HUES6 (cell line): ENCODE data around the gene PDE11A.

Experiments used
- H3K27ac ChIP-seq: 2 replicates; pipeline ENCODE4 v1.7.0; 2013; ENCODE audit warnings: low read depth, mild to moderate bottlenecking, low read length, inconsistent platforms
- H3K27me3 ChIP-seq: 2 replicates; pipeline ENCODE4 v1.6.1; 2013; ENCODE audit warnings: low read length; ENCODE audit not compliant: control insufficient read depth, insufficient read depth
- H3K36me3 ChIP-seq: 2 replicates; pipeline ENCODE4 v1.6.1; 2013; ENCODE audit warnings: low read length; ENCODE audit not compliant: control insufficient read depth, insufficient read depth
- H3K4me1 ChIP-seq: 2 replicates; pipeline ENCODE4 v1.6.1; 2013; ENCODE audit warnings: low read length; ENCODE audit not compliant: control insufficient read depth, insufficient read depth
- H3K4me3 ChIP-seq: 2 replicates; pipeline ENCODE4 v1.5.1; 2013; ENCODE audit warnings: low read depth, low read length
- H3K9ac ChIP-seq: one replicate; pipeline ENCODE4 v1.6.1; 2013; ENCODE audit warnings: mild to moderate bottlenecking, low read length
- H3K9me3 ChIP-seq: 2 replicates; pipeline ENCODE4 v1.6.1; 2013; ENCODE audit warnings: low read depth, low read length; ENCODE audit not compliant: control insufficient read depth, insufficient read depth

Gene PDE11A

GRCh38 chr2:177625744-177626650 is 446.6 kb downstream of the PDE11A start:
- H3K9me3 ChIP-seq = no peaks in the 10 kb centered on the region
- no peaks in the 10 kb centered on the region for H3K27me3 ChIP-seq
- no peak overlapping the region for H3K4me3 ChIP-seq
- H3K9ac ChIP-seq = no peak overlapping the region
- H3K27ac ChIP-seq = no peak overlapping the region
- H3K4me1 ChIP-seq = peaks cover 13% of the 10 kb centered on the region
- H3K36me3 ChIP-seq = no peaks in the 10 kb centered on the region

GRCh38 chr2:177622521-177622920 is 450.1 kb downstream of the PDE11A start:
- Histone ChIP-seq H3K27me3 (no peaks in the 10 kb centered on the region), H3K36me3 (no peaks in the 10 kb centered on the region), H3K9ac (no peak overlapping the region), H3K9me3 (no peaks in the 10 kb centered on the region), H3K27ac (no peak overlapping the region), H3K4me1 (peaks cover 17% of the 10 kb centered on the region), H3K4me3 (no peak overlapping the region)

GRCh38 chr2:177619986-177620385 is 452.6 kb downstream of the PDE11A start:
- H3K9ac ChIP-seq = no peak overlapping the region
- no peak overlapping the region for H3K27ac ChIP-seq
- H3K9me3 ChIP-seq = no peaks in the 10 kb centered on the region

GRCh38 chr2:177619461-177619860 is 453.1 kb downstream of the PDE11A start:
- Histone ChIP-seq H3K27ac (no peak overlapping the region), H3K4me1 (peaks cover 10% of the 10 kb centered on the region), H3K36me3 (no peaks in the 10 kb centered on the region), H3K9me3 (no peaks in the 10 kb centered on the region), H3K9ac (no peak overlapping the region), H3K27me3 (no peaks in the 10 kb centered on the region), H3K4me3 (peak overlapping the region; percentile 92)

More at GRCh38 chr2:177619986-177620385, 452.6 kb downstream of the PDE11A start:
- H3K4me1 ChIP-seq = peaks cover 10% of the 10 kb centered on the region
- H3K27me3 ChIP-seq = no peaks in the 10 kb centered on the region
- no peak overlapping the region for H3K4me3 ChIP-seq
- H3K36me3 ChIP-seq = no peaks in the 10 kb centered on the region

- H3K27me3 ChIP-seq = no peaks in the 10 kb centered on the region
- peaks cover 10% of the 10 kb centered on the region for H3K4me1 ChIP-seq
- peak overlapping the region; percentile 96 for H3K27ac ChIP-seq
- H3K4me3 ChIP-seq = peak overlapping the region; percentile 92
- peak overlapping the region; percentile 98 for H3K9ac ChIP-seq
- no peaks in the 10 kb centered on the region for H3K9me3 ChIP-seq
- H3K36me3 ChIP-seq = no peaks in the 10 kb centered on the region
Measured at GRCh38 chr2:177618255-177619253, 454.0 kb downstream of the PDE11A start.

GRCh38 chr2:177617849-177618248 is 454.7 kb downstream of the PDE11A start:
- Histone ChIP-seq H3K9me3 (no peaks in the 10 kb centered on the region), H3K9ac (peak overlapping the region; percentile 98), H3K4me3 (peak overlapping the region; percentile 92), H3K36me3 (no peaks in the 10 kb centered on the region), H3K4me1 (peaks cover 10% of the 10 kb centered on the region), H3K27ac (no peak overlapping the region), H3K27me3 (no peaks in the 10 kb centered on the region)

- no peaks in the 10 kb centered on the region for H3K27me3 ChIP-seq
- H3K4me3 ChIP-seq = no peak overlapping the region
- no peaks in the 10 kb centered on the region for H3K9me3 ChIP-seq
- H3K27ac ChIP-seq = no peak overlapping the region
- H3K4me1 ChIP-seq = peaks cover 11% of the 10 kb centered on the region
- H3K36me3 ChIP-seq = no peaks in the 10 kb centered on the region
- no peak overlapping the region for H3K9ac ChIP-seq
Measured at GRCh38 chr2:177616731-177617130, 455.8 kb downstream of the PDE11A start.

- H3K27me3 ChIP-seq = no peaks in the 10 kb centered on the region
- peaks cover 18% of the 10 kb centered on the region for H3K4me1 ChIP-seq
- H3K36me3 ChIP-seq = no peaks in the 10 kb centered on the region
- H3K9ac ChIP-seq = no peak overlapping the region
- no peak overlapping the region for H3K4me3 ChIP-seq
- H3K9me3 ChIP-seq = no peaks in the 10 kb centered on the region
- no peak overlapping the region for H3K27ac ChIP-seq
Measured at GRCh38 chr2:177616066-177616465, 456.5 kb downstream of the PDE11A start.

GRCh38 chr2:177612659-177613058 is 459.9 kb downstream of the PDE11A start:
- Histone ChIP-seq H3K27ac (no peak overlapping the region), H3K4me3 (no peak overlapping the region), H3K9me3 (0 out of 2 replicates have a peak, but pooled peaks cover 2% of the 10 kb centered on the region), H3K36me3 (no peaks in the 10 kb centered on the region), H3K27me3 (no peaks in the 10 kb centered on the region), H3K9ac (no peak overlapping the region), H3K4me1 (peaks cover 19% of the 10 kb centered on the region; the same call in 1 of the 2 replicates)

- H3K9me3 ChIP-seq = 0 out of 2 replicates have a peak, but pooled peaks cover 2% of the 10 kb centered on the region
- H3K9ac ChIP-seq = no peak overlapping the region
- no peak overlapping the region for H3K27ac ChIP-seq
Measured at GRCh38 chr2:177611310-177611886, 461.2 kb downstream of the PDE11A start.

More at GRCh38 chr2:177611310-177611886, 461.2 kb downstream of the PDE11A start:
- Histone ChIP-seq H3K4me1 (peaks cover 23% of the 10 kb centered on the region; the same call in 1 of the 2 replicates), H3K36me3 (no peaks in the 10 kb centered on the region), H3K4me3 (no peak overlapping the region), H3K27me3 (no peaks in the 10 kb centered on the region)
